Putamen (tissue), 1 donor: ENCODE data around the gene RALGPS1.

ENCODE experiments used
- DNase-seq: peaks from one replicate; pipeline ENCODE4 v3.0.0-alpha.2; 2016; ENCODE audit warnings: low spot score

RALGPS1 gene

DNA sequence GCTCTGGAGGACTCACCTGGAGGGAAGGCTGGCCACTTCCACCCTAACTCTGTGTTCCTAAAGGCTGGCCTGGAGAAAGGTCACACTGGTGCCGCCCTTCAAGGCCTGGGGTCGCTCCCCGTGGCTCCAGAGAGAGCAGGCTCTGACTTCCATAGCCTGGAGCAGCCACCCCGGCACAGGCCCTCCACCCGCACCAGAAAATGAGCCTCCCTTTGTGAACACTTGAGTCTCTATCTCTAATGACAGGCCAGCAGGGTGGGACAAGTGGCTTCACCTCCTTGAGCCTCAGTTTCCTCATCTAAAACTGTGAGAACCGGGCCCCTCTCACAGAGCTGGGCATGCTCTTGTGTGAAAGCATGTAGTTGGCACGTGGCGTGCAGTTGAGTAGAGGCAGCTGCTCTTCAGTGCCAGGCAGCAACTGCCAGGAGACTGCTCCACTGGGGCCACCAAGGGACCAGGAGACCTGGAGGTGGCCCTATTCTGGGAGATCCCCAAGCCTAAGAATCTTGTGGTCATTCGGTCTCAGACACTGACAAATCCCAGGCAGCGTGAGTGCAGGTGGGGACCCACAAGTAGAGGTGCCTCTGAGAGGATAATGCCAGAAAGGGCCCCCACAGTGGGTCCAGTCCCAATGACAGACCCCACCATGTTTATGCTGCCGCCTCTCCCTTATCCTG, 293.3 kb downstream of the RALGPS1 start:
- no peak for DNase-seq

DNA sequence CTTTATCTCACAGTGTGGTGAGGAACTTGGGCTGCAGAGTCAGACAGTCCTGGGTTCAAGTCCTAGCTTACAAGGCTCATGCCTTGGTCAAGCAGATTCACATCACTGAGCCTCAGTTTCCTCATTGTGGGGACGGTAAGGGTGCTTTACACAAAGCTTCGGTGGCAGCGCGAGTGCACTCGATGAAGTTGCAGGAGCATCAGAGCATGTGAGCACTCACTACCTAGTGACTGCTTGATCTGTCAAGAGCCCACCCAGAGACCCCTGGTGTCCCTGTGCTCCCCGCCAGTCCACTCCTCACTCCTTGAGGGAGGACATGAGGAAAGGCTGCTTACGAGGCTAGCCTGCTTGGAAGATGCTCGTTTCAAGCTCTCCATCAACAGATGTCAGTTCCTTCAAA, 293.8 kb downstream of the RALGPS1 start:
- no peak for DNase-seq

DNA sequence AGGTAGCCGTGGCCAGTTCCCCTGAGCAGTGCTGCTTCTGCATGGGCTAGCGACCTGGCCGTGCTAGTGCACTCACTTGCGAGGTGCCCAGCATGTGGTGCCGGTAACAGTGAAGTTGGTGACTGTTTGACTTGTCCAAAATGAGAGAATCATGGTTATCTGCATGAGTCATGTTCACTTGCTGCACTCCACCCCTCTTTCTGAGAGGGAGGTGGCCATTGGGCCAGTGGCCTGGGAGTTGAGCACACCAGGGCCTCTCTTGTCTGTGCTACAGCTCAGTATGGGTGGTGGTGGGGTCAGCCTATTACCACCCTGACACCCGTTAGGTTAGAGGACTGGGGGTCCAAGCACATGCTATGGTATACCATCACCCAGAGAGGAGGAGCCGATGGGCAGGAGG, 294.6 kb downstream of the RALGPS1 start:
- no peak for DNase-seq

DNA sequence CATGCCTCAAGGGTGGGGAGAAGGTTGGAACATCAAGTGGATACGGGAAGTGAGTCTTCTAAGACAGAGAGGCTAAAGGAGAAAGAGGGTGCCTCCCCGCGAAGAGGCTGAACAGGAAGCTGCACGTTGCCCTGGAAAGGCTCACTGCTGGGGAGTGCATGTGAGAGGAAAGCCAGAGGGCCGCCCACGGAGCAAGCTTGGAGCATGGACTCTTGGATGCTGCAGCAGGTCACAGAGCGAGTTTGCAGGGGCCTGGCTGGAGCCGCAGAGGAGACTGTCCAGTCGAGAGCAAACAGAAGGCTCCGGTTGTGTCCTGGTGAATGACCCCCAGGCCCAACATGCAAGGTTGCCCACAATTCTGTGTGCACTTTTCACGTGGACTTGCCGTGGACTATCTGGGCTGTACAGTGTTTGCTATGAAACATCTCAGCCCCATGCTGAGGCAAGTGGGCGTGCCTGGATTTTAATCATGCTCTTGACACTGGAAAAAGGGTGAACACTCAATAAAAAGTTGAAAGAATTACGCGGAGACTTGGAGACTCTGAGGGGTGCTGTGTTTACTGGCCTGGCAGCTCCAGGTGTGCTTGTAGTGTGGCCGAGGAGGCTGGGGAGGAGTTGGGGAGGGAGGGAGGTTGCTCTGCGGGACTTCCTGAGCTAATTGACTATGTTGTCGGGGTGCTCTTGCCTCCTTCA, 295.5 kb downstream of the RALGPS1 start:
- DNase-seq: no peak

DNA sequence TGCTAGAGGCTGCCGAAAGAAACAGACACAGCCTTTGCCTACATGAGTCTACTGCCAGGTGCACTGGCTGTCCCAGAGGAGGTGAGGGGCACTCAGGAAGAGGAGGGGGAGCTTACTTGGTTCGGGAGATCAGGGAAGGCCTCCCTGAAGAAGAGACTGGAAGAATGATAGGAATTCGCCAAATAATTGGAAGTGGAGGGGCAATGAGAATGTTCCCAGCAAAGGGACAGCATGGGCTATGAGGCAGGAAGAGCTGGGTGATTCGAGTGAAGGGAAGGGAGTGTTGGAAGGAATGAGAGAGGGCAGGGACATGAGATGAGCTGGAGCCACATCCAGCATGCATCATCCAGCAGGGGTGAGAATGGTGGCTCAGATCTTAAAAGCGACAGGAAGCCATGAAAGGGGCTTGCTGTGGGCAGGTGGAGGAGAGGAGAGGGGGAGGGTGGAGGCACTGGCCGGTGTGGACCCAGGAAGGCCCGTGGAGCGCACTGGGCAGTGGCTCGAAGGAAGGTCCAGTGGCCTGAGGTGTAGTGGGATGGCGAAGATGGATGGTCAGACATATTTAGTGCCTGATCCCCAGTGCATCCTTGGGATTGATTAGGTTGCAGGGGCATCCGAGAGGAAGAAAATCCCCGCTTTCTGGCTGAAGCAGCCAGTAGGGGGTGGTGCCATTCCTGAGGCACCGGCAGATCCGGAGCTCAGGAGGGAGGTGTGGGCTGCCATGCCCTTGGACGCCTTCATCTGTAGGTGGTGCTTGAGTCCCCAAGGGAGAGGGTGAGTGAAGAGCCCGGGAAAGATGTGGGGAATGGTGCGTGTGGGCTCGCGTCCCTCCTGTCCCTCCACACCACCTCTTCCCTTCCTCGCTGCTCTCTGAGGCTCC, 296.5 kb downstream of the RALGPS1 start:
- DNase-seq: no peak

DNA sequence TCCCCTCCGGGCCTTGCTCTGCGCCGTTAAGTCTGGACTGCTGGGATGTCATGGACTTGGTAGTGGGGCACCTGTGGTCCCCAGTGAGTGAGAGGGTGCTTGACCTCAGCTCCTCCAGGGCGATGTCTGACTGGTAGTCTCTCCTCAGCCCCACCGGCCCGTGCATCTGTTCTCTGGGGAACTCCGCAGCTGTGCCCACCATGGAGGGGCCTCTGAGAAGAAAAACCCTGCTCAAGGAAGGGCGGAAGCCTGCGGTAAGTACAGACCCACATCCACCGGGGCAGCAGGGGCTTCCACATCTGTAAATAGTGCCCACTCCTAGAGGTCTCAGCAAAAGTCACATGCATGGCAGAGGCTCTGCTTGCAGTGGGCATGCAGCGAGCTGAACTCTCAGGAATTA, 297.4 kb downstream of the RALGPS1 start:
- DNase-seq: no peak

DNA sequence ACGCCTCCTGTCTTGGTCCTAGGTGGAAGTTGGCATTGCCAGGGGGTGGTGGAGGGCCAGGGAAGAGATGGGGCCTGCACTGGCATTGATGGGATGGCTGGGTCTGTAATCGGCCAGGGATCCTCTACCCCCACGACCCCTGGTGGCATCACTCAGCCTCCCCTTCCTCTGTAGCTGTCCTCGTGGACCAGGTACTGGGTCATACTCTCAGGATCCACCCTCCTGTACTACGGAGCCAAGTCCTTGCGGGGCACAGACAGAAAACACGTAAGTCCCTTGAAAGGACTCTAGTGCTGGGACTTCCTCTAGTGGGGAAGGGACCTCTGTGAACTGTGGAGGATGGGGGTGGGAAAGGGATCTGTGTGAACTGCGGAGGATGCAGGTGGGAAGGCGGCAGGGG, 297.9 kb downstream of the RALGPS1 start:
- DNase-seq: no peak

DNA sequence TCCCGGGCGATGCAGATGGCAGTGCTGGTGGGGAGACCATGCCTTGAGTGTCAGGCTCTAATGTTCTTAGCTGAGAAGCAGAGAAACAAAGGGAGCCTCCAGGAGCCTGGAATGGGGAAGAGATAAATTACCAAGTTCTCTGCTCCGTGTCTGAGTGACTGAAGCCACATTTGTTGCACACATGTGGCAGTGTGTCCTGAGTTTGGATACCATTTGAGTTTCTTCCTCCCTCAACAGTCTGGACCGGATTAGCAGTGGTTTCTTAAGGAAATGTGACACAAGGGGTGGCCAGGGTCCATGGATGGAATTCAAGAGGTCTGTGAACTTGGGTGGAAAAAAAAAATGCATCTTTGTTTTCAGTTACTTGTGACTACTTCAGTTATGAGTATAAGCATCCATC, 299.3 kb downstream of the RALGPS1 start:
- DNase-seq: no peak

DNA sequence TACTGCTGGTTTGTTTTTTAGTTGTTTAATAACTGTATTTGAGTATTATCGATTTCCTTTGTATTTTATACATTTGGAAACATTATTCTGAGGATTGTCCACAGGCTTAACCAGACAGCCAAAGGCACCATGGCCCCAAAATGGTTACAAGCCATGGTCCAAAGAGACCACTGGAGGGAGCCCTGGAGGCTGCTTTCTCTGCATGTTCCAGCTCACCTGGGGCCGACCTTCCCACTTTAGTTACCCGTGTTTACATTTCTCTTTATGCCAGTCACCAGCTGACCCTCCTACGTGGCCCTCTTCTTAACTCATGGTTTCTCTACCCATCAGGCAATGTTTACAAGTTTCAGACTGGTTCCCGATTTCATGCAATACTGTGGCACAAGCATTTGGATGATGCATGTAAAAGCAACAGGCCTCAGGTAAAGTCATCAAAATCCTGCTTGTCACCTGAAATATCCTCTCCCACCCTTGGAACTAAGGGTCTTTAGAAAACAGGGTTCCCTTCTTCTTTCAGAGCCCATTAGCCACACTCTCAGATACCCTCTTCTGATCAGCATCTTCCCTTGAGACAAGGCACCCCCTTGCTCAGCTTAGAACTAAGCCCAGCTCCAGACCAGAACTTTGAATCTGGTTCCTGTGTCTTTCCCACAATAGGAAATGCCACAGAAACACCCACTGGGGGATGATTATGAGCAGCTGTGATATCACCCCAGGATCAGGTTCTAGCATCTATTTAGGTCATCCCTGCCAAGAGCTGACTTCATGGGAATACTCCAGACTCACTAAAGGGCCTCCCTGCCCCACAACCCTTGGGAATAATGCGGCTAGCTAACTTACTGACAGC, 300.1 kb downstream of the RALGPS1 start:
- no peak for DNase-seq

DNA sequence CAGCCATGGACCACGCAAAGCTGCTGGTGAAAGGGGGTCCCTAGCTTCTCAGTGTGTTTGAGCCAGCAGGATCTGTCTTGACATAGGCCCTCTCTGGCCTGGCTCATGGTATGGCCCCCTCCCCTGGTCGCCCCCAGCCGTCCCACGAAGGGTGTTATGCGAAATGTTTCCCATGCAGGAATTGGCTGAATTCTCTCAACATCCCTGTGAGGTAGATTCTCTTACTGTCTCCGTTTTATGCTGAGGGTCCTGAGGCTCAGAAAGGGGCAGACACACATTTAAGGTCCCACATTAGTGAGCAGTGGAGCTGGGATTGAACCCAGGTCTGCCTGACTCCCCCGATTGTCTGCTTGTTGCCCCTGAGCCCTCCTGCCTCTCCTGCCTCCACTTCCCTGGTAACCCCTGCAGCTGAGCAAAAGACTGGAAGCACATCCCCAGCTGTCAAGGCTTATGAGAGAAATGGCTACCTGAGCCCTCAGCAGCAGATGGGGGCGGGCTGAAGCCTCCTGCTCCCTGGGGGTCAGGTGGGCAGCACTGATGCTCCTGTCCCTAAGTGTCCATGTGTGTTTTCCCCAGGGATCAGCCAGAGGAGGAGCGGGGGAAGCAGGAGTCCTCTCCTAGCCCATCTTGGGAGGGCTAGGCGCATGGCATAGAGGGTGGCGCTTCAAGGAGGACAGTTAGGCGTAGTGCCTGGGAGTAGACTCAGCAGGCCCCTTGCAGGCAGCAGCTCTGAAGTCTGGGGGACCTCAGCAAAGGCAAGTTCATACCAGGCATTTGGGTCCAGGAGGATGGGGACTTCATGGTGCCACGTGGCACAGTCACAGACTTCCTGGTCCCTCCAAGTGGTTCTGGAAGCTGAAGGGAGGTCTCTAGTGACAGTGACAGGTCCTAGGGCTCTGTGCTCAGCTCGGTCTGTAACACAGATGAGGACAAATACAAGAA, 301.0 kb downstream of the RALGPS1 start:
- no peak for DNase-seq

DNA sequence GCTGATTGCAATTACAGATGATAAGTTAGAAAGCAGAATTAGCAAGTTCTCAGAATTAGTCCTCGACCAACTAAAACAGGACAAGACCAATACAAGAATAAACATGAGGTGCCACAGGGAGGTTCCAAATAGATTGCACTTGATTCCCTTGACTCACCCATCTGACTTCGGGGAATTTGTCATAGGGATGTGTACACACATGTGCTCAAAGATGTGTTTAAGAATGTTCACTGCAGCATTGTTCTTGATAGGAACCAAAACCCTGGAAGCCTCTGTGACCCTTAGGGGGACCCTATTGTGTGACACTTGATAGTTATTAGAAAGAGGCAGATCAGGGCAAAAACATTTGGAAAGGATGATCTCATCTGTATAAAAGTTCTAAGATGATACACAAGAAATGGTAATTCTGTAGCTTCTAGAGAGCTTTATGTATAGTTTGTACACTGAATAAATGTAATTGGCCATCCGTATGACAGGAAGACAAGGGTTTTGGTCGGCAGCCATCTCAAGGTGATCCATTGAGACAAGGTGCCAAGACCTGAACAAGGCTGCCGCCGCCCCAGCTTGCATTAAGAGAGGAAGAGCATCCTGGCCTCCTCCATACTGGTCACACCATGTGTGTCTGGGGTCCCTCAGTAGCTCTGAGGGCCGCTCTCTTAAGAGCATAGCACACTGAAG, 301.8 kb downstream of the RALGPS1 start:
- no peak for DNase-seq

DNA sequence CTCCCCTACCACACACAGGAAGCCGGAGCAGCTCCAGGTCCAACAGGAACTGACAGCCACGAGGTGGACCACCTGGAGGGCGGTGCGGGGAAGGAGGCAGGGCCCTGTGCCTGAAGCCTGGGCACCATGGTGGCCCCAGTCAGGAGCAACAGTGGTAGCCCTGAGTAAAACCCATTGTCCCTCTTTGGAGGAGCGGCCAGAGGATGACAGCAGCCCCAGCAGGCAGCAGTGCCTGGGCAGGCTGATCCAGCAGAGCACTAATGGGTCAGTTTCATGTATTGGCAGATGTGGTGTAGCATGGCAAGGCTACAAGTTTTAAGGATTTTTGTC, 302.3 kb downstream of the RALGPS1 start:
- DNase-seq: no peak

DNA sequence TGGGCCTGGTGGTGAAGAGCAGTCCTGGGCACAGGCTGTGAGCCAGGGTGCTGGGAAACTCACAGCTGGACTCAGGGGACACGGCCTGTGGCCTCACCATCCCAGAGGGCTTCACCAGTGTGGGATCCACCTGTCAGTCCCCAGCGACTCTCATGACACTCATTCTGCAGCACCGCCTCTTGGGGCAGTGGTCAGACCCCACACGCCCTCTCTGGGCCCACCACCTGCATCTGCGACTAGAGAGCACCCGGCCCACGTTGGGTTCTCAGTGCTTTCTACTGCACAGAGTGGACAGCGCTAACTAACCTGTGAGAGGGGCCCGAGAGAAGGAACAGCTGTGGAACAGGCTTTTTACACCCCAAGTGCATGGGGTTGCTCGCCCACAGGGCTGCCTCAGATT, 304.2 kb downstream of the RALGPS1 start:
- no peak for DNase-seq

DNA sequence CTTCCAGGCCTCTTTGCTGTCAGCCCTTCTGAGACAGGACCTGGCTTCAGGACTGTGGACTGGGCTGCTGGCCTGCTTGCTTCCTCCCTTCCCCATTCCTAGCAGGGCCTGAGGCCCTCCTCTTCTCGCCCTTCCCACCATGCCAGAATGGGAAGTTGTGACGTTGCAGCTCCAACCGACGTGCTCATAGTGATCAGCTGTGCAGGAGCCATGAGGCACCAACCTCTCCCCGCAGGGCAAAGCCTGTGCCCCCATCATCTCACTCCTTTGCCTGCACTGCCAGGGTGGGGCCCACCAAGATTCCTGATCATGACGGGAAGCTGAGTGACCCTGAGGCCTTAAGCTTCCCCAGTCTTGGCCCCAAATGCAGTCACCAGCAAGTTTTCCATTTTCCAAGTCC, 304.9 kb downstream of the RALGPS1 start:
- no peak for DNase-seq

DNA sequence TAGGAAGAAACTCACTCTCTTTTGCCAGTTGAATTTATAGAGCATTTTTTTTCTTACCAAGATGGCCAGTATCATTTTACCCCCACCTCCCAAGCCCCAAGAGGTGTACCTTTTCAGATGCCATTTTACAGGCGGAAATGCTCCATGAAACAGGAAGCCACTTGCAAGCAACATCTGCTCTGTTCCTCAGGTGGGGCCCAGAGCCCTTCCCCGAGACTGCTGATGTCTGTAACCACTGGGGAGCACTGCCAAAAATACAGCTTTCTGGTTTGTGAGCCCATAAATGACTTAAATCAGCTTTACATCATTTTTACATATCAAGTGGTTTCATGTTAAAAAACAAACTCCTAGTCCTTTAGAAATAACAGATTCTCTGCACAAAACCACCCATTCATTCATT, 307.1 kb downstream of the RALGPS1 start:
- no peak for DNase-seq

DNA sequence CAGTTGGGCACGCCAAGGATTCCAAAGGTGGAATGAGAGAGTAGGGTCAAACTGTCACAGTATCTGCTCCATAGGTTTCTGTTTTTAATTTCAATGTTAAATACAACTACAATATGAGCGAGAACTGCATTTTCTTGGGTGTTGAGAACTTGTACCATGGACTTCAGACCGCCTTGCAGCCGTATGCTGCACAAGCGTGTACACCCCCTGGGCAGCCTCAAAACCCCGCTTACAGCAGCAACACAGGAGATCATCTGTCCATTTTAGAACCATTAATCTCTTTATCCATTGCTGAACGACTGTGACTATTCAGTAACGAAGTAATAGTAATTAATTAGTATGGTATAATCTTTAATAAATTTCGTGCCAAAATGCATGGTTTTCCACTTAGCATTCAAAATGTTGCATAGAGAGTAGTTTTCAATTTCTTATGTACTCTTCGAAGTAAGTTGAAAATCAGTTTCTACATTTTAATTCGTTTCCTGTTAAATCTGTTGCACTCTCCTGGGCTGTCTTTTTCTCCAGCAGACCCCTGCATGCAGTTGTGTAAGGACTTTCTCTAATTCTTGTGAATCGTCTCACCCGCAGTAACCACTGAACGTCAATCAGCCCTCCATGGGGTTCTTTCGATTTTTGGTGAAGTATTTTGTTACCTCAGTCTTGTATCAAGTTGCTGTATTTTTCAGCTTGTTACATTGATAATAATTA, 308.0 kb downstream of the RALGPS1 start:
- DNase-seq: no peak

DNA sequence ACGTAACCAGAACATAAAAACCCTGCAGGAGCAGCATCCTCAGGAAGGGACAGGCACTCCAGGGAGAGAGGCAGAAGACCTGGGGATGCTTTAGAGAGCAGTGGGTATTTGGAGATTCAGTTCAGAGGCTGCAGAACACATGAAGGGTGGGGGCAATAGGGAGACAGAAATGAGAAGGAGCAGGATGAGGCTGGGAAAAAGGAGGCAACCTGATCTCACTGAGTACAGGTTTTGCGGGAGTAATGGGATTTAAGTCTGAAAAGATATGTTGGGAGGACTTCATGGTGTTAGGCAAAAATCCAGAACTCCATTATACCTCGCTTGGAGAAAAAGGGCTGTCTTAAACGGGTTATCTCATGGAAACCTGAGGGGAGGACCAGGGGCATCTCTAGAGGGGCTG, 308.7 kb downstream of the RALGPS1 start:
- no peak for DNase-seq

DNA sequence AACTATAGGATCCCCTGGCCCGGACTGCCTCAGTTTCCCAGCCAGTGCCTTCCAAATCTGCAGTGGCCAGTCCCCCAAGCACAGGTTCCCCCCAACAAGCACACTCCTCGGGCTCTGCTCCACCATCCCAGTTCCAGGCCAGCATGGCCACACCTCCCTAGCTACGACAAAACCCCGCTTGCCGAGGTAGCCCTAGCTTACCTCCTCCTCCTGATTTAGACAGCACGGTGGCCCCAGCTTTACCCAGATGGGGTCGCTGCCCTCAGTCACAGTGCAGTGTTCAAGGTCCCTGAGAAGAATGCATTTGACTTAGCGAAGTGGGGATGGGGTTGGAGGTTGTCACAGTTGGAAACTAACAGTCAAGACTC, 309.2 kb downstream of the RALGPS1 start:
- no peak for DNase-seq

DNA sequence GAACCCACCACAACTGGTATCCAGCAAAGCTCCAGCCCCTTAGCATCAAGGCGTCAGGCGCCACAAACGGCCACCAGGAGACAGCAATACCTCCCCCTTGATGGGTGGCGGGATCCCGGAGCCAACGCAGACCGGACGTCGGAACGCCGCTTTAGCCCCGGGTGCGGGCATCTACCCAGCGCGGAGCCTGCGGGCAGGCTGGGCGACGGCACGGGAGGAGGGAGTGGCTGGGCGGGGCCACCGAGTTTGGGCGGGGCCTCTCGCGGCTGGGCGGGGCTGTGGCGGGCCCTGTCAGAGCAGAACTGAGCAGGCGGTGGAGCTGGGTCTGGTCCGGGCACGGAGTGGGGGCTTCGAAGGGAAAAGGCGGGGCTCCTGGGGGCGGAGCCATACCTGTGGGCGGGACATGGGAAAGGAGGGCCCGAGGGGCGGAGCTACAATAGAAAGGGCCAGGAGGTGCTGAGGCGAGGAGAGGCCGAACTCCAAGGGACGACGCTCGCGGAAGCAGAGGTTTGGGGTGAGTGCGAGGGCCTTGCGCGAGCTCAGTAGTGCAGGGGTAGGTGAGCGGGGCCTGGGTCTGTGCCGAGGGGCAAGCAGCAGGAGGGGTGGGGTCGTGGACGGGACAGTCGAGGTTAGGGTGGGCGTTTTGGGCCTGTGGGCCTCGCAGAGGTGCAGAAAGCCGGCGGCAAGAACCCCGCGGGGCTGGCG, 309.7 kb downstream of the RALGPS1 start:
- DNase-seq: peak; percentile 86
